Measurements from ENCODE around the gene BCL7C. TPM values are rescaled to one million over a fixed set of nuclear protein-coding genes. Genes with fewer than 3 reads are reported as not detected.

The BCL7C gene
- total and polyA plus RNA-seq, 2 of the 13 experiments (the other 11 are each of a cell fraction or from before 2014, with no cell fraction given) = 17.7 to 33.8 TPM

DNA sequence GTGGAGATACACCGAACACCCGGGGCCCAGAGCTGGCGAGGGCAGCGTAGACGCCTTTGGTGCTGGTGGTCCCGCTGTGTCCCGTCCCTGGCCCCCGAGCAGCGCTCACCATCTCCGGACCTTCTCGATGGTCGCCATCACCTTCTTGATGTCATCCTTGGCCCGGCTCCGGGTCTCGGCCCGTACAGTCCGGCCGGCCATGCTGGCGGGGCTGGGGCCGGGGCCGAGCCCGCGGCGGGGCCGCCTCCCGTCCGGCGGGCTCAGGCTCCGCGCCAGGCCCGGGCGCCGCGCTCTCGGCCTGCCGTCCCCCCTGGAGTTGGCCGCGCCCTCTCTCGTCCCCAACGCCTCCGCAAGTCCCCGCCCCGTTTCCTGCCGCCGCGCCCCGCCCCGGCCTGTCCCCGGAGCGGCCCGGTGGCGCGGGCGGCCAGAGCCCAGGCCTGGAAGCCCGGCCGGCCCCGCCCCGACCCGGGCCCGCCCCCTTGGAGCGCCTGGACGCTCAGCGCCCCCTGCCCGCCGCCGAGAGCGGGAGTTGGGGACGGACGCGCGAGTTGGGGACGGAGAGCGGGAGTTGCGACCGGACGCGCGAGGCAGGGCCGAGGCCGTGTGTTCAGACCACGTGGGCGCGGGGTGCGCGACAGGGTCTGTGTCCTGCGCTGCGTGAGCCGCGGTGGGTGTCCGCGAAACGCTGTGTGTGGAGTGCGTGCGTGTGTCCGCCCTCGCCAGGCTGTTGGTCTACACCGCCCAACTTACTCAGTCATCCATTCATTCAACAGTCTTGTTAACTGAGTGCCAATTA is at the start of gene BCL7C (continued):
- TF ChIP-seq, protein P1, sequence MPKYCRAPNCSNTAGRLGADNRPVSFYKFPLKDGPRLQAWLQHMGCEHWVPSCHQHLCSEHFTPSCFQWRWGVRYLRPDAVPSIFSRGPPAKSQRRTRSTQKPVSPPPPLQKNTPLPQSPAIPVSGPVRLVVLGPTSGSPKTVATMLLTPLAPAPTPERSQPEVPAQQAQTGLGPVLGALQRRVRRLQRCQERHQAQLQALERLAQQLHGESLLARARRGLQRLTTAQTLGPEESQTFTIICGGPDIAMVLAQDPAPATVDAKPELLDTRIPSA (CRISPR knock-in tag; IDR thresholded peaks at IDR 0.05; ENCODE audit: borderline replicate concordance) = no peak
- TF ChIP-seq, protein P2, sequence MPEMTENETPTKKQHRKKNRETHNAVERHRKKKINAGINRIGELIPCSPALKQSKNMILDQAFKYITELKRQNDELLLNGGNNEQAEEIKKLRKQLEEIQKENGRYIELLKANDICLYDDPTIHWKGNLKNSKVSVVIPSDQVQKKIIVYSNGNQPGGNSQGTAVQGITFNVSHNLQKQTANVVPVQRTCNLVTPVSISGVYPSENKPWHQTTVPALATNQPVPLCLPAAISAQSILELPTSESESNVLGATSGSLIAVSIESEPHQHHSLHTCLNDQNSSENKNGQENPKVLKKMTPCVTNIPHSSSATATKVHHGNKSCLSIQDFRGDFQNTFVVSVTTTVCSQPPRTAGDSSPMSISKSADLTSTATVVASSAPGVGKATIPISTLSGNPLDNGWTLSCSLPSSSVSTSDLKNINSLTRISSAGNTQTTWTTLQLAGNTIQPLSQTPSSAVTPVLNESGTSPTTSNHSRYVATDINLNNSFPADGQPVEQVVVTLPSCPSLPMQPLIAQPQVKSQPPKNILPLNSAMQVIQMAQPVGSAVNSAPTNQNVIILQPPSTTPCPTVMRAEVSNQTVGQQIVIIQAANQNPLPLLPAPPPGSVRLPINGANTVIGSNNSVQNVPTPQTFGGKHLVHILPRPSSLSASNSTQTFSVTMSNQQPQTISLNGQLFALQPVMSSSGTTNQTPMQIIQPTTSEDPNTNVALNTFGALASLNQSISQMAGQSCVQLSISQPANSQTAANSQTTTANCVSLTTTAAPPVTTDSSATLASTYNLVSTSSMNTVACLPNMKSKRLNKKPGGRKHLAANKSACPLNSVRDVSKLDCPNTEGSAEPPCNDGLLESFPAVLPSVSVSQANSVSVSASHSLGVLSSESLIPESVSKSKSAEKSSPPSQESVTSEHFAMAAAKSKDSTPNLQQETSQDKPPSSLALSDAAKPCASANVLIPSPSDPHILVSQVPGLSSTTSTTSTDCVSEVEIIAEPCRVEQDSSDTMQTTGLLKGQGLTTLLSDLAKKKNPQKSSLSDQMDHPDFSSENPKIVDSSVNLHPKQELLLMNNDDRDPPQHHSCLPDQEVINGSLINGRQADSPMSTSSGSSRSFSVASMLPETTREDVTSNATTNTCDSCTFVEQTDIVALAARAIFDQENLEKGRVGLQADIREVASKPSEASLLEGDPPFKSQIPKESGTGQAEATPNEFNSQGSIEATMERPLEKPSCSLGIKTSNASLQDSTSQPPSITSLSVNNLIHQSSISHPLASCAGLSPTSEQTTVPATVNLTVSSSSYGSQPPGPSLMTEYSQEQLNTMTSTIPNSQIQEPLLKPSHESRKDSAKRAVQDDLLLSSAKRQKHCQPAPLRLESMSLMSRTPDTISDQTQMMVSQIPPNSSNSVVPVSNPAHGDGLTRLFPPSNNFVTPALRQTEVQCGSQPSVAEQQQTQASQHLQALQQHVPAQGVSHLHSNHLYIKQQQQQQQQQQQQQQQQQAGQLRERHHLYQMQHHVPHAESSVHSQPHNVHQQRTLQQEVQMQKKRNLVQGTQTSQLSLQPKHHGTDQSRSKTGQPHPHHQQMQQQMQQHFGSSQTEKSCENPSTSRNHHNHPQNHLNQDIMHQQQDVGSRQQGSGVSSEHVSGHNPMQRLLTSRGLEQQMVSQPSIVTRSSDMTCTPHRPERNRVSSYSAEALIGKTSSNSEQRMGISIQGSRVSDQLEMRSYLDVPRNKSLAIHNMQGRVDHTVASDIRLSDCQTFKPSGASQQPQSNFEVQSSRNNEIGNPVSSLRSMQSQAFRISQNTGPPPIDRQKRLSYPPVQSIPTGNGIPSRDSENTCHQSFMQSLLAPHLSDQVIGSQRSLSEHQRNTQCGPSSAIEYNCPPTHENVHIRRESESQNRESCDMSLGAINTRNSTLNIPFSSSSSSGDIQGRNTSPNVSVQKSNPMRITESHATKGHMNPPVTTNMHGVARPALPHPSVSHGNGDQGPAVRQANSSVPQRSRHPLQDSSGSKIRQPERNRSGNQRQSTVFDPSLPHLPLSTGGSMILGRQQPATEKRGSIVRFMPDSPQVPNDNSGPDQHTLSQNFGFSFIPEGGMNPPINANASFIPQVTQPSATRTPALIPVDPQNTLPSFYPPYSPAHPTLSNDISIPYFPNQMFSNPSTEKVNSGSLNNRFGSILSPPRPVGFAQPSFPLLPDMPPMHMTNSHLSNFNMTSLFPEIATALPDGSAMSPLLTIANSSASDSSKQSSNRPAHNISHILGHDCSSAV (CRISPR knock-in tag; IDR thresholded peaks at IDR 0.05; ENCODE audit: borderline replicate concordance) = no peak
- TF ChIP-seq ZFP41 (CRISPR knock-in tag; IDR thresholded peaks at IDR 0.05; ENCODE audit: borderline replicate concordance) (peak; percentile 99), KDM6A (CRISPR knock-in tag; IDR thresholded peaks at IDR 0.05; ENCODE audit: low read depth) (no peak), PREB (CRISPR knock-in tag; IDR thresholded peaks at IDR 0.05) (peak; percentile 91), ERF (CRISPR knock-in tag; IDR thresholded peaks at IDR 0.05) (peak; percentile 94), TOPORS (CRISPR knock-in tag; IDR thresholded peaks at IDR 0.05) (peak; percentile 84), ZBTB8A (CRISPR knock-in tag; IDR thresholded peaks at IDR 0.05; ENCODE audit: borderline replicate concordance, low read depth) (peak; percentile 66; the same call in 1 of the 2 replicates), ZNF343 (CRISPR knock-in tag; IDR thresholded peaks at IDR 0.05) (peak; percentile 82; the same call in 1 of the 2 replicates), PTBP1 (IDR thresholded peaks at IDR 0.05; ENCODE audit: low read depth, low read length, poor library complexity, severe bottlenecking) (no peak), ZEB1 (IDR thresholded peaks at IDR 0.05; ENCODE audit: insufficient replicate concordance, low read depth) (no peak), ZNF570 (CRISPR knock-in tag; IDR thresholded peaks at IDR 0.05; ENCODE audit: borderline replicate concordance) (no peak)
- TF ChIP-seq, protein P3, sequence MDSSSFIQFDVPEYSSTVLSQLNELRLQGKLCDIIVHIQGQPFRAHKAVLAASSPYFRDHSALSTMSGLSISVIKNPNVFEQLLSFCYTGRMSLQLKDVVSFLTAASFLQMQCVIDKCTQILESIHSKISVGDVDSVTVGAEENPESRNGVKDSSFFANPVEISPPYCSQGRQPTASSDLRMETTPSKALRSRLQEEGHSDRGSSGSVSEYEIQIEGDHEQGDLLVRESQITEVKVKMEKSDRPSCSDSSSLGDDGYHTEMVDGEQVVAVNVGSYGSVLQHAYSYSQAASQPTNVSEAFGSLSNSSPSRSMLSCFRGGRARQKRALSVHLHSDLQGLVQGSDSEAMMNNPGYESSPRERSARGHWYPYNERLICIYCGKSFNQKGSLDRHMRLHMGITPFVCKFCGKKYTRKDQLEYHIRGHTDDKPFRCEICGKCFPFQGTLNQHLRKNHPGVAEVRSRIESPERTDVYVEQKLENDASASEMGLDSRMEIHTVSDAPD (CRISPR knock-in tag; IDR thresholded peaks at IDR 0.05) = no peak; the same call in 1 of the 2 replicates
- TF ChIP-seq, protein P4, sequence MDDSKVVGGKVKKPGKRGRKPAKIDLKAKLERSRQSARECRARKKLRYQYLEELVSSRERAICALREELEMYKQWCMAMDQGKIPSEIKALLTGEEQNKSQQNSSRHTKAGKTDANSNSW (CRISPR knock-in tag; IDR thresholded peaks at IDR 0.05; ENCODE audit: borderline replicate concordance) = peak; percentile 99; the same call in 1 of the 2 replicates

Measured in HepG2 (cell line).